WERI-Rb-1 (cell line): ENCODE data around the gene FABP6.
A peak's percentile ranks its signal among the peaks of the same experiment; 100 is the strongest.

ENCODE experiments used
- DNase-seq: peaks from one replicate; pipeline ENCODE4 v3.0.0-alpha.2; 2020
- H3K27ac ChIP-seq: fragments of 250-450 bp; sonication (Bioruptor Pico); 2 replicates; pipeline ENCODE4 v1.5.1; 2020; ENCODE audit warnings: mild to moderate bottlenecking, moderate library complexity
- H3K27me3 ChIP-seq: fragments of 250-450 bp; sonication (Bioruptor Pico); 2 replicates; pipeline ENCODE4 v1.5.1; 2021; ENCODE audit warnings: mild to moderate bottlenecking, low read depth, moderate library complexity; ENCODE audit not compliant: insufficient read depth, severe bottlenecking
- H3K36me3 ChIP-seq: fragments of 250-450 bp; sonication (Bioruptor Pico); 2 replicates; pipeline ENCODE4 v1.5.1; 2020; ENCODE audit warnings: mild to moderate bottlenecking, moderate library complexity
- H3K4me3 ChIP-seq: 2 replicates; pipeline ENCODE4 v1.5.1; 2011; ENCODE audit warnings: low read depth, mild to moderate bottlenecking, control low read depth, low read length
- H3K9me3 ChIP-seq: fragments of 250-450 bp; sonication (Bioruptor Pico); 2 replicates; pipeline ENCODE4 v1.5.1; 2021; ENCODE audit warnings: mild to moderate bottlenecking, moderate library complexity; ENCODE audit not compliant: severe bottlenecking
- CTCF ChIP-seq: IDR thresholded peaks from 2 replicates; pipeline ENCODE4 v1.5.1; 2011; ENCODE audit warnings: low read depth, mild to moderate bottlenecking, control low read depth, inconsistent platforms, low read length

Gene FABP6

GRCh38 chr5:160284291-160284873, 55.1 kb downstream of the FABP6 start:
- no peak for TF ChIP-seq CTCF
- DNase-seq: no peak
- H3K4me3 ChIP-seq: no peak overlapping the region

GRCh38 chr5:160285316-160285715, 56.0 kb downstream of the FABP6 start:
- Histone ChIP-seq H3K4me3 (no peak overlapping the region), H3K27ac (no peak overlapping the region), H3K9me3 (no peaks in the 10 kb centered on the region), H3K27me3 (no peaks in the 10 kb centered on the region), H3K36me3 (no peaks in the 10 kb centered on the region)
- DNase-seq: no peak
- no peak for TF ChIP-seq CTCF

More at GRCh38 chr5:160284291-160284873, 55.1 kb downstream of the FABP6 start:
- no peaks in the 10 kb centered on the region for H3K36me3 ChIP-seq
- H3K27me3 ChIP-seq: no peaks in the 10 kb centered on the region
- H3K27ac ChIP-seq: no peak overlapping the region
- no peaks in the 10 kb centered on the region for H3K9me3 ChIP-seq

GRCh38 chr5:160286947-160287346, 57.6 kb downstream of the FABP6 start:
- Histone ChIP-seq H3K4me3 (no peak overlapping the region), H3K27me3 (no peaks in the 10 kb centered on the region), H3K27ac (peak overlapping the region; percentile 91), H3K36me3 (no peaks in the 10 kb centered on the region), H3K9me3 (no peaks in the 10 kb centered on the region)
- TF ChIP-seq CTCF: no peak
- no peak for DNase-seq

GRCh38 chr5:160287378-160288051, 58.2 kb downstream of the FABP6 start:
- Histone ChIP-seq H3K27ac (peak overlapping the region; percentile 91), H3K4me3 (no peak overlapping the region), H3K27me3 (no peaks in the 10 kb centered on the region), H3K9me3 (no peaks in the 10 kb centered on the region), H3K36me3 (no peaks in the 10 kb centered on the region)
- TF ChIP-seq CTCF: no peak
- peak; percentile 88 for DNase-seq
